HG02973 (cell line): ENCODE data around the gene EEF1AKMT1.

Source experiments
- ATAC-seq: cut with Tn5 transposase; IDR thresholded peaks from one replicate; pipeline ENCODE4 v1.9.1; 2021; ENCODE audit warnings: moderate library complexity; ENCODE audit not compliant: unreplicated experiment

The EEF1AKMT1 gene, protein sequence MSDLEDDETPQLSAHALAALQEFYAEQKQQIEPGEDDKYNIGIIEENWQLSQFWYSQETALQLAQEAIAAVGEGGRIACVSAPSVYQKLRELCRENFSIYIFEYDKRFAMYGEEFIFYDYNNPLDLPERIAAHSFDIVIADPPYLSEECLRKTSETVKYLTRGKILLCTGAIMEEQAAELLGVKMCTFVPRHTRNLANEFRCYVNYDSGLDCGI

GRCh38 chr13:20773194-20774080, at the start of gene EEF1AKMT1:
Gene EEF1AKMT1, minus strand, starts transcription at chr13:20773961. Its CDS starts 16,363 bp downstream, at chr13:20757598.
- ATAC-seq, result peak; percentile 76

- ATAC-seq, result no peak
Observed at GRCh38 chr13:20823071-20823470, 49.3 kb upstream of the EEF1AKMT1 start.

DNA sequence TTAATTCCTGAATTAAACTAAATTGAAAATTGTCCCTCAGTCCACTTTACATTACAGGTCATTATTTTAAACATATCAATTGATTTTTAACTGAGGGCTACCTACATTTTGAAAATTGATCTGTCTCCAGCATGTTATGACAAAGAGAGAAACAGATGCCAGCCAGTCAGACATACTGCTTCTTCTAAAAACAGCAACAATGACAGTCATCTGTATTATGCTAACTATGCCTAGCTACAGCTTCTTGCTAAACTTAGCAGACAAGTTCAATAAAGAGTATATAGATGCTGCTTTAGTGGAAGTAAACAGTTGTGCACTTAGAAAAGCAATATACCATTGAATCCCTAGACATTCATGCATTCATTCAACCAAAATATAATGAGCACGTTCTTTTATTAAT, 48.6 kb upstream of the EEF1AKMT1 start:
- no peak for ATAC-seq

GRCh38 chr13:20819715-20820114, 46.0 kb upstream of the EEF1AKMT1 start:
- ATAC-seq, result no peak

GRCh38 chr13:20815464-20815863, 41.7 kb upstream of the EEF1AKMT1 start:
- ATAC-seq, result no peak

DNA sequence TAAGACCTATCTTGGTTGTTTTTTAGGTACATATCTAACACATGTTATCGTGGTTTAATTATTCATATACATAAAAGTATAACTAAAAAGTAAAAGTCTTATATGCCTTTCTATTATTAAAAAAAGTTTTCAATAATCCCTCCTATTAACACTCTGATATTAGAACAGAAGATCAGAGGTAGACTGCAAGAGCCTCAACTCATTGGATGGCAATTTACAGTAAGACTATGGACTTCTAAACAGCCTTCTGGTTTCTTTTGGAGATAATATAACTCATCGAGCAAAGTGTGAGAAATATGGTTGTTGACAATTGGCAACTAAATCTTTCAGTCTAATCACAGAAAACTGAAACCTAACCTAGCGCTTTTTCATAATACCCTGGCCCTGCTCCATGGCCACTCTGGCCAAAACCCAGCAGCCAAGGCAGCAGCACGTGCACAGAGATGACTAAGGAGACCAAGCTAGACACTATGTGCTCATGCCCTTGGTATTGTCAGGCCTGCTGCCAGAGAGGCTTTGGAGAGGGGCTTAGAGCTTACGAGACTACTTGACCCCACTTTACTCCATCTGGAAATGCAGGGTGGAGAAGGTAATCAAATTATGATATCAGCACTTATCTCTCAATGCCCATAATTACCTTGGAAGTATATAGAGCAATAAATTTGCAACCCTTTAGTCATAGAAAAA, 40.6 kb upstream of the EEF1AKMT1 start:
- ATAC-seq, result no peak

GRCh38 chr13:20812890-20813289, 39.1 kb upstream of the EEF1AKMT1 start:
- no peak for ATAC-seq

GRCh38 chr13:20810808-20811207, 37.0 kb upstream of the EEF1AKMT1 start:
- no peak for ATAC-seq

- ATAC-seq, result no peak
Observed at GRCh38 chr13:20808874-20809273, 35.1 kb upstream of the EEF1AKMT1 start.

DNA sequence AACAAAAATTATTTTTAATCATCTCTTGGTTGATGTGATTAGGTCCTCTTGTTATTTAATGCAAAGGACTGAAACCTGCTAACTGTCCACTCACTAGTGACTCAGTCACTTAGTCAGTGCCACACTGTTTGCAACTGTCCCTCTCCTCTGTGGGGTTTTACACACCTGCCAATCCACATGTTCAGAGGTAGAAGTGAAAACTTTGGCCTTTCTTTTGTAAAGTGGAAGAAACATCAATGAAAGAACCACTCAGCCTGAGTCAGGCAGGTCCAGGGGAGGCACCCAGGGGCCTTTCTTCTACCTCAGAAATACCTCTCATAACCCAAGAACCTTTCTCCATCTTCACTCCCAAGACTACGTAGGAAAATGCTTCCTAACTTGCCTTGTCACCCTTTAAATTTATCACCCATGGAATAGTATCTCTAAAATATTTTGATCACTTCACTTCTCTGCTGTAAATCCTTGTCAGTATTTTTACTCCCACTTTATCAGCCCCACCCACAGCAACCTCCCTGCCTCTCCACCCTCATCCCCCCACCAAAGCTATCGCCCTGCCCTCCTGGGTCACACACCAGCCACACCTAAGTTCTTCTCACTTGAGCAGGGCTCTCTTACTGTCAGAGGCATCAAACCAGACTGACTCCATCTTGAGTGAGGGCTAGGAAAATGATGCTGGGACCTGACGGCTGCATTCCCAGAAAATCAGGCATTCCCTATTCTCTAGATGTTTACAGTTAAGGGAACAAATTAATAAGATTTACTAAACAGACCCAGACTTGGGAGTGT, 29.6 kb upstream of the EEF1AKMT1 start:
- ATAC-seq, result no peak

DNA sequence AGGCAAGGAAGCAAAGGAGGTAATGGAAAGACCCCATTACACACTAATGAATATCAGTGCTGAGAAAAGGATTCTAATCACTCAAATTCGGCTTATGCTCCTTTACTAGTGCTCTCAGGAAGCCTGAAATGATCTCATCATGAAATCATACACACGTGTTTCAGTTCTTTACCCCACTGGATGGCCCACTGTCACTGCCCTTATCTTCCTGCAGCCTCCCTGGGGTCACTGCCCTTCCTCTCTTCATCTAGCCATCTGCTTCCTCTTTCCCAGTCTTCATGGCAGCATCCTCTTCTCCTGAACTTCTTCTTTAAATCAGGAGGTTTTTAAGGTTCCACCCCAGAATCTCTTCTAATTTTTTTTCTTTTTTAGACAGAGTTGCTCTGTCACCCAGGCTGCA, 27.9 kb upstream of the EEF1AKMT1 start:
- no peak for ATAC-seq

DNA sequence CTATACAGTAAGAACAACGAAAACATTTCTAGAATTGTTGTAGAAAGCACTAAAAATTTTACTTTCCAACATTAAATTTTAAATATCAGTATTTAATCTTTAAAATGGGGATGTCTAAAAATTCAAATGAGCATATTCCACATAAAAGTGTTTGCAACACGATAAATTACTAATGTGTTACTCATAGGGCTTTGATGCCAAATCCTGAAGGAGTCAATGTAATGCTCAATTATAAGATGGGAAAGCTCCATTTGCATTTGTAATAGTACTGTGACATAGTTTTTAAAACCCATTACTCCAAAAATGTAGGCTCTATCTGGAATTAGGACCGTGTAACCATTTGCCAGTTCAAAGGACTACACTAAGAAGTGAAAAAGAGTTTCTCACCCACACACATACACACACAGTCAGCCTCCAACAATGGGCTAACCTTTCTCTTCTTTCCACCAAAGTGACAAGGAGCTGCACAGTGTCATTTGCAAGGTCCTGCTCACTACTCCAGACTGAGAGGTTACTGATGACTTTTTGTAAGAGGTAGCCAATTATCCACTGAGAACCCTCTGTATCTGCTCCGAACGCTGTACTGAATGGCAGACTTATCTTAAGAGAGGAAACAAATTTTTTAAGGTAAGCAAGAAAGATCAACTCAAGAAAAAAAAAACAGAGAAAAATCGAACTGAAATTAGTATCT, 26.1 kb upstream of the EEF1AKMT1 start:
- ATAC-seq, result no peak

DNA sequence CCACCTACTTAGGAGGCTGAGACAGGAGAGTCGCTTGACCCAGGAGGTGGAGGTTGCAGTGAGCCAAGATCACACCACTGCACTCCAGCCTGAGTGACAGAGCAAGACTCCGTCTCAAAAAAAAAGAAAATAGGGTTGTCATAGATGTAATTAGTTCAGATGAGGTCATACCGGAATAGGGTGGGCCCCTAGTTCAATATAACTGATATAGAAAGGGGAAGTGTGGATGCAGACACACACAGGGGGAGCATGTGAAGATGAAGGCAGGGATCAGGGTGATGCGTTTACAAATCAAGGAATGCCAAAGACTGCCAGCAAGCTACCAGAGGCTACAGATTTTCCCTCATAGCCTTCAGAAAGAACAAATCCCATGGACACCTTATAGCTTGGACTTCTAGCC, 24.3 kb upstream of the EEF1AKMT1 start:
- ATAC-seq, result no peak

GRCh38 chr13:20796791-20797508, 23.2 kb upstream of the EEF1AKMT1 start:
- ATAC-seq, result no peak

GRCh38 chr13:20789665-20790064, 15.9 kb upstream of the EEF1AKMT1 start:
- ATAC-seq, result no peak

- ATAC-seq, result no peak
Observed at GRCh38 chr13:20788312-20788711, 14.6 kb upstream of the EEF1AKMT1 start.

DNA sequence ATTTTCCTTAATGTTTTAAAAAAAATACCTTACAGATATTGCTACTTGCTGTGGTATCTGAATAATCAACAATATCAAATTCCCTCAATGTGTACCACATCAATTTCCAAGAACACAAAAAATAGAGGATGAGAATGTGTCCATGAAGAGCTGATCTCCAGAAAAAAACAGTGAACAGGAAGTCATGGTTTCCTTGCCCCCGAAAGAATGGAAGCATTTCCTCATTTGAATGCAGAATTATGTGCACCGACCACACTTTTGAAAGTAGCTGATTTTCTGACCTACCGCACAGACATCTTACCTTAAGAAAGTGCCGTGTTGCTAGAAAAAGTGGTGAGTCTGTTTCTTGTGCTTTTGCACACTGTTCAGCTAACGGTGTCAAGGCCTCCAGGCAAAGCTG, 13.4 kb upstream of the EEF1AKMT1 start:
- no peak for ATAC-seq

- peak; percentile 87 for ATAC-seq
Observed at GRCh38 chr13:20782116-20782708, 8.5 kb upstream of the EEF1AKMT1 start.

DNA sequence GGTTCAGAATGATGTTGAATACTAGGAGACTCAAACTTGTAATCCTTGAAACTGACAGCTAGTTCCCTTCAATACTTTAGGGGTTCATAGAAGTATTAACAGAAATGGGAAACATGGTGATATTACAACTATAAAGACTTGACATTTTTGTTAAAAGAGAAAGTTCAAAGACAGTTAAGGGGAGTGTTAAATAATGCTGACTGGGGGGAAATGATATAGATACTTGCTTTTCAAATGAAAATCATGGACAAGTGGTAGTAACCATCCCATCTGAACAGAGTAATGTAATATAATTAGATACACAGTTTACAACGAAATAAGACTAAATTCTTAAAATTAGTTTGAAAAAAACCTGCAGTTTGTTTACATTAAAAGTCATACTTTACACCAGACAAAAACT, 6.6 kb upstream of the EEF1AKMT1 start:
- ATAC-seq, result no peak
